ENCODE data around the gene FAM227A.

Gene FAM227A

GRCh38 chr22:38656256-38657044, at the start of gene FAM227A, which contains the start of gene CBY1:
Gene FAM227A, minus strand, starts transcription at chr22:38656392. Its CDS starts 6,224 bp downstream, at chr22:38650168.
Gene CBY1, plus strand, starts transcription at chr22:38656638. Its CDS starts 11,417 bp downstream, at chr22:38668055.
- TF ChIP-seq, protein P1, sequence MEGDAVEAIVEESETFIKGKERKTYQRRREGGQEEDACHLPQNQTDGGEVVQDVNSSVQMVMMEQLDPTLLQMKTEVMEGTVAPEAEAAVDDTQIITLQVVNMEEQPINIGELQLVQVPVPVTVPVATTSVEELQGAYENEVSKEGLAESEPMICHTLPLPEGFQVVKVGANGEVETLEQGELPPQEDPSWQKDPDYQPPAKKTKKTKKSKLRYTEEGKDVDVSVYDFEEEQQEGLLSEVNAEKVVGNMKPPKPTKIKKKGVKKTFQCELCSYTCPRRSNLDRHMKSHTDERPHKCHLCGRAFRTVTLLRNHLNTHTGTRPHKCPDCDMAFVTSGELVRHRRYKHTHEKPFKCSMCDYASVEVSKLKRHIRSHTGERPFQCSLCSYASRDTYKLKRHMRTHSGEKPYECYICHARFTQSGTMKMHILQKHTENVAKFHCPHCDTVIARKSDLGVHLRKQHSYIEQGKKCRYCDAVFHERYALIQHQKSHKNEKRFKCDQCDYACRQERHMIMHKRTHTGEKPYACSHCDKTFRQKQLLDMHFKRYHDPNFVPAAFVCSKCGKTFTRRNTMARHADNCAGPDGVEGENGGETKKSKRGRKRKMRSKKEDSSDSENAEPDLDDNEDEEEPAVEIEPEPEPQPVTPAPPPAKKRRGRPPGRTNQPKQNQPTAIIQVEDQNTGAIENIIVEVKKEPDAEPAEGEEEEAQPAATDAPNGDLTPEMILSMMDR (IDR thresholded peaks at IDR 0.05; ENCODE audit: insufficient read depth, low read length, missing control alignments): no peak
- H3K4me3 ChIP-seq (ENCODE audit: low read depth, low read length): peak within 1 kb of the TSS; percentile 87
- ChIA-PET CTCF (interaction anchor here (2.6 kb wide), 1 partner anchor 25 kb away, joined by 12 read pairs; the partner anchor contains the start of gene TOMM22), POLR2A (no interaction called here)
- DNase-seq (ENCODE audit: low read depth, low spot score): no peak

DNA sequence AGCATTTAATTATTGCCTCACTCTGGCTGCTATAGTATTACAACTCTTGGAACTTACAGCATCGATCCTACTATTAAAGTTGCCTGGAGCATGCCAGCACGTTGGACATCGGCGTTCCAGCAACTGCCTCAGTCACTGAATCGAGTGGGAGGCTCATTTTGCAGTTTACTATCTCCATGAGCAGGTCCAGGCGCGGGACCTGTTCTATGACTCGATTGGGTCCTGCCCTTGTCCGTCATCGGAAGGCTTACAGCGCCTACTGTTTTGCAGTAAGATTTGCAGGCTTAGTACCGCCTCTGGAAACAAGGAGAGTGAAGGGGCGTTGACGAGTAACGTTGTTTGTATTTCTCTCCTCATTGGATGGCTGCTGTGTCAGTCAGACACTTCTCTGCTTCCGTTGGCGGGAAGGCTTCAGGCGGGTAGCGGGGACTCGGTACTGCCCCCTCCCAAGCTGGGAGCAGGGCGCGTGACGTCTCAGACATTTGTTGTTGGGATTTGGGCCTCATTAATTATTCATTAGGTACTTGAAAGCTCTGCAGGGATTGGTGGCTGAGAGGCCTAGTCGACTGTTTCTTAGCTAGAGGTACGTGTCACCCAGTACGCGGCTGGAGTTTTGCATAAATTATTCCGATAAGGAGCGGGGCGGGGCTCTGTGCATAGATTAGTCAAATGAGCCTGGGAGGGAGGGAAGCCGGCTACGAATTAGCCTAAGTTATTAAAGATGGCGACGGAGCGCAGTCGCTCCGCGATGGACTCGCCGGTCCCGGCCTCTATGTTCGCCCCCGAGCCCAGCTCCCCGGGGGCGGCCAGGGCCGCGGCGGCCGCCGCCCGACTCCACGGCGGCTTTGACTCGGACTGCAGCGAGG, 49.3 kb upstream of the FAM227A start, which contains the start of gene GTPBP1:
TSS of gene GTPBP1 (plus strand) at position 710 of the 866 bp plus-strand sequence. CDS start at position 722, 12 bp downstream.
- TF ChIP-seq, protein P1 (IDR thresholded peaks at IDR 0.05; ENCODE audit: insufficient read depth, low read length, missing control alignments): no peak
- peak; percentile 100 for DNase-seq (ENCODE audit: low read depth, low spot score)
- CTCF ChIA-PET: interaction anchor here (1.1 to 3.2 kb wide), 3 partner anchors 12 to 24 kb away, joined by 3 to 14 read pairs (median 7); partner anchors contain the start of gene TOMM22
- POLR2A ChIA-PET: interaction anchor here (0.6 to 2.2 kb wide), 4 partner anchors 9 to 248 kb away, joined by 3 to 5 read pairs (median 4); partner anchors contain the start of gene TOMM22
- H3K4me3 ChIP-seq (ENCODE audit: low read depth, low read length): peak within 1 kb of the TSS; percentile 88

GRCh38 chr22:38704654-38705234, 48.6 kb upstream of the FAM227A start:
- ChIA-PET CTCF (interaction anchor here (0.6 to 1.6 kb wide), 3 partner anchors 11 to 20 kb away, joined by 3 to 4 read pairs (median 3); no protein-coding TSS in a partner anchor), POLR2A (interaction anchor here (2.2 kb wide), 1 partner anchor 23 kb away, joined by 5 read pairs; the partner anchor contains the start of gene TOMM22)

GRCh38 chr22:38700789-38701628, 44.8 kb upstream of the FAM227A start, which contains the start of gene JOSD1:
Gene JOSD1, minus strand, starts transcription at chr22:38700943. Its CDS starts 956 bp downstream, at chr22:38699987.
- TF ChIP-seq, protein P1 (IDR thresholded peaks at IDR 0.05; ENCODE audit: insufficient read depth, low read length, missing control alignments): no peak
- ChIA-PET POLR2A (interaction anchor here (1.9 kb wide), 1 partner anchor 19 kb away, joined by 9 read pairs; the partner anchor contains the start of gene TOMM22), CTCF (interaction anchor here (4.3 kb wide), 1 partner anchor 18 kb away, joined by 45 read pairs; the partner anchor contains the start of gene TOMM22)
- DNase-seq (ENCODE audit: low read depth, low spot score): peak; percentile 56
- H3K4me3 ChIP-seq (ENCODE audit: low read depth, low read length): peak within 1 kb of the TSS; percentile 80

More at GRCh38 chr22:38704654-38705234, 48.6 kb upstream of the FAM227A start:
- TF ChIP-seq, protein P1 (IDR thresholded peaks at IDR 0.05; ENCODE audit: insufficient read depth, low read length, missing control alignments): no peak
- DNase-seq (ENCODE audit: low read depth, low spot score): no peak
- peak overlapping the region; percentile 55 for H3K4me3 ChIP-seq (ENCODE audit: low read depth, low read length)

DNA sequence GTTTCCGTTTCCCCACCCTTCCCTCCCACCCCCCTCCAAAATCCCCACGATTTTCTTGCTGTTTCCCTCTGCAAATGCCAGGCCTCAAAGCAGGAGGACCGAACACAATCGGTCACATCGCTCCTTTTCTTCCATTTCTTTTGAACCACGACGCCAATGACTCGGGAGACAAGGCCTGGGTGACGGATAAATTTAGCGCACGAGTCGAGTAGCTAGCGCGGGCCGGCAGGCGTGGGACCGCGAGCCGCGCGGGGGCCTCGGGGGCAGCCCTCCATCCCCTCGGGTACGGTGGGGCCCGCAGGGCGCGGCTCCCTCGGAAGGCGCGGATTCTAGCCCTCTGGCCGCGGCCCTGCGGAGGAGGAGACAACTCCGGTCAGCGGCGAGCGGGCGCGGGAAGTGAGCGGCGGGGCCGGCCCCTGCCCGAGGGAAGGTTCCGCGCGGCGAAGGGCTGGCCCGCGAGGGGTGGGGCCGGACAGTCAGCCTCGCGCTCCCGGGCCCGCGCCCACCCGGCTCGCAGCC, 44.1 kb upstream of the FAM227A start:
- ChIA-PET CTCF (interaction anchor here (4.3 kb wide), 1 partner anchor 18 kb away, joined by 45 read pairs; the partner anchor contains the start of gene TOMM22), POLR2A (interaction anchor here (1.9 kb wide), 1 partner anchor 18 kb away, joined by 9 read pairs; the partner anchor contains the start of gene TOMM22)
- H3K4me3 ChIP-seq (ENCODE audit: low read depth, low read length): peak overlapping the region; percentile 80
- TF ChIP-seq, protein P1 (IDR thresholded peaks at IDR 0.05; ENCODE audit: insufficient read depth, low read length, missing control alignments): no peak
- no peak for DNase-seq (ENCODE audit: low read depth, low spot score)

Measured in AG04449 (cell line).